H9 (cell line): Measurements from ENCODE around the gene TSC2. TPM values are rescaled to one million over a fixed set of nuclear protein-coding genes. Genes with fewer than 3 reads are reported as not detected.
"Not testable (repeated sequence)": the region's sequence is repeated elsewhere in the genome, so short reads cannot be mapped to it uniquely, and the experiment has no call there.

Experiments
- DNase-seq: peaks from one replicate; pipeline ENCODE4 v3.0.0-alpha.2; 2017
- H2AFZ ChIP-seq: one replicate; pipeline ENCODE4 v1.6.1; 2013; ENCODE audit warnings: mild to moderate bottlenecking, low read length, control low read depth, moderate library complexity
- H2AK5ac ChIP-seq: 2 replicates; pipeline ENCODE4 v1.6.1; 2013; ENCODE audit warnings: low read length, control low read depth, mixed read lengths; ENCODE audit not compliant: insufficient read length
- H2BK120ac ChIP-seq: one replicate; pipeline ENCODE4 v1.6.1; 2013; ENCODE audit warnings: low read depth, mild to moderate bottlenecking, low read length, control low read depth, inconsistent platforms; ENCODE audit not compliant: poor library complexity, severe bottlenecking
- H2BK12ac ChIP-seq: 2 replicates; pipeline ENCODE4 v1.6.1; 2013; ENCODE audit warnings: low read length, control low read depth, mixed read lengths, low read depth; ENCODE audit not compliant: insufficient read length
- H2BK15ac ChIP-seq: 2 replicates; pipeline ENCODE4 v1.6.1; 2013; ENCODE audit warnings: low read depth, low read length, control low read depth
- H2BK20ac ChIP-seq: one replicate; pipeline ENCODE4 v1.6.1; 2013; ENCODE audit warnings: low read depth, mild to moderate bottlenecking, low read length, control low read depth, inconsistent platforms; ENCODE audit not compliant: poor library complexity, severe bottlenecking
- H2BK5ac ChIP-seq: 2 replicates; pipeline ENCODE4 v1.6.1; 2013; ENCODE audit warnings: low read length, control low read depth, mixed read lengths; ENCODE audit not compliant: insufficient read length
- H3K14ac ChIP-seq: 2 replicates; pipeline ENCODE4 v1.6.1; 2013; ENCODE audit warnings: low read length, control low read depth; ENCODE audit not compliant: insufficient read depth
- H3K18ac ChIP-seq: 2 replicates; pipeline ENCODE4 v1.6.1; 2013; ENCODE audit warnings: low read depth, mild to moderate bottlenecking, mixed read lengths, low read length, control low read depth; ENCODE audit not compliant: insufficient read length
- H3K23ac ChIP-seq: 2 replicates; pipeline ENCODE4 v1.6.1; 2013; ENCODE audit warnings: low read length, control low read depth, mixed read lengths, low read depth; ENCODE audit not compliant: insufficient read length
- H3K23me2 ChIP-seq: 2 replicates; pipeline ENCODE4 v1.6.1; 2013; ENCODE audit warnings: low read depth, mild to moderate bottlenecking, mixed read lengths, low read length, control low read depth; ENCODE audit not compliant: insufficient read length, poor library complexity, severe bottlenecking
- H3K27ac ChIP-seq: 2 replicates; pipeline ENCODE4 v1.5.1; 2013; ENCODE audit warnings: low read length, control low read depth, mixed read lengths, low read depth; ENCODE audit not compliant: insufficient read length
- H3K27me3 ChIP-seq: 2 replicates; pipeline ENCODE4 v1.6.1; 2013; ENCODE audit warnings: low read length, control low read depth, inconsistent platforms; ENCODE audit not compliant: insufficient read depth
- H3K4ac ChIP-seq: 2 replicates; pipeline ENCODE4 v1.6.1; 2013; ENCODE audit warnings: low read depth, mild to moderate bottlenecking, control low read depth, inconsistent platforms, low read length, moderate library complexity
- H3K4me1 ChIP-seq: 2 replicates; pipeline ENCODE4 v1.6.1; 2013; ENCODE audit warnings: low read length, control low read depth, inconsistent platforms; ENCODE audit not compliant: insufficient read depth
- H3K4me2 ChIP-seq: 2 replicates; pipeline ENCODE4 v1.6.1; 2013; ENCODE audit warnings: low read length, control low read depth, mixed read lengths; ENCODE audit not compliant: insufficient read length, insufficient read depth
- H3K56ac ChIP-seq: 2 replicates; pipeline ENCODE4 v1.6.1; 2013; ENCODE audit warnings: low read depth, mild to moderate bottlenecking, mixed read lengths, low read length, control low read depth; ENCODE audit not compliant: insufficient read length
- H3K79me1 ChIP-seq: 2 replicates; pipeline ENCODE4 v1.6.1; 2013; ENCODE audit warnings: low read depth, mild to moderate bottlenecking, moderate library complexity, low read length, control low read depth, inconsistent platforms; ENCODE audit not compliant: insufficient read depth, poor library complexity, severe bottlenecking
- H3K79me2 ChIP-seq: 2 replicates; pipeline ENCODE4 v1.6.1; 2013; ENCODE audit warnings: low read length, control low read depth, inconsistent platforms; ENCODE audit not compliant: insufficient read depth
- H3K9ac ChIP-seq: 2 replicates; pipeline ENCODE4 v1.6.1; 2013; ENCODE audit warnings: low read length, control low read depth, mixed read lengths; ENCODE audit not compliant: insufficient read length; ENCODE audit errors: extremely low read depth
- H3K9me3 ChIP-seq: one replicate; pipeline ENCODE4 v1.6.1; 2013; ENCODE audit warnings: low read depth, low read length, inconsistent platforms; ENCODE audit not compliant: control insufficient read depth
- H3T11ph ChIP-seq: one replicate; pipeline ENCODE4 v1.6.1; 2013; ENCODE audit warnings: mild to moderate bottlenecking, low read length, control low read depth, inconsistent platforms
- H4K20me1 ChIP-seq: one replicate; pipeline ENCODE4 v1.6.1; 2013; ENCODE audit not compliant: control insufficient read depth, insufficient read length, insufficient read depth
- H4K5ac ChIP-seq: 2 replicates; pipeline ENCODE4 v1.6.1; 2013; ENCODE audit warnings: low read depth, mild to moderate bottlenecking, mixed read lengths, low read length, control low read depth; ENCODE audit not compliant: insufficient read length
- H4K8ac ChIP-seq: replicated peaks from 2 replicates; pipeline ENCODE4 v1.6.1; 2013; ENCODE audit warnings: low read length, control low read depth, mixed read lengths, low read depth; ENCODE audit not compliant: insufficient read length
- H4K91ac ChIP-seq: 2 replicates; pipeline ENCODE4 v1.6.1; 2013; ENCODE audit warnings: low read depth, mild to moderate bottlenecking, moderate library complexity, mixed read lengths, low read length, control low read depth; ENCODE audit not compliant: insufficient read length
- H3K27ac Mint-ChIP-seq, 3 experiments: 2 replicates in 2 of 3; 3 replicates in 1 of 3; pipeline ENCODE4 v1.8.0; 2020 to 2021; ENCODE audit warnings: mixed read lengths in 3 of 3, mild to moderate bottlenecking in 1 of 3, moderate library complexity in 1 of 3
- H3K27me3 Mint-ChIP-seq: 2 replicates; pipeline ENCODE4 v1.8.0; 2021; ENCODE audit warnings: low read depth, mild to moderate bottlenecking, moderate library complexity, mixed read lengths
- H3K36me3 Mint-ChIP-seq, 3 experiments: 2 replicates in 2 of 3; 3 replicates in 1 of 3; pipeline ENCODE4 v1.8.0; 2020 to 2021; ENCODE audit warnings: low read depth in 3 of 3, mixed read lengths in 3 of 3; ENCODE audit not compliant: insufficient read depth in 1 of 3
- H3K4me1 Mint-ChIP-seq, 2 experiments: 2 replicates each; pipeline ENCODE4 v1.8.0; 2020; ENCODE audit warnings: mixed read lengths in 2 of 2
- H3K4me3 Mint-ChIP-seq, 2 experiments: 2 replicates in 1 of 2; 3 replicates in 1 of 2; pipeline ENCODE4 v1.8.0; 2020 to 2021; ENCODE audit warnings: mild to moderate bottlenecking in 2 of 2, mixed read lengths in 2 of 2, moderate library complexity in 1 of 2
- H3K9me3 Mint-ChIP-seq, 2 experiments: 2 replicates in 1 of 2; 3 replicates in 1 of 2; pipeline ENCODE4 v1.8.0; 2020; ENCODE audit warnings: mild to moderate bottlenecking in 2 of 2, mixed read lengths in 2 of 2, moderate library complexity in 1 of 2
- WGBS: extraction: QIAGEN DNeasy Blood & Tissue Kit; methylation state at CpG from one replicate; pipeline ENCODE4 v1.1.7; 2013; ENCODE audit warnings: missing lambda C conversion rate, low lambda C conversion rate, mixed read lengths; ENCODE audit not compliant: insufficient read length; ENCODE audit errors: extremely low coverage; 5-methylcytosine and 5-hydroxymethylcytosine counted together
- total RNA-seq: library from RNA; stranded (reverse); gene quantifications from 2 replicates; pipeline ENCODE4 v1.2.1, GENCODE V29; 2021

The TSC2 gene
- total RNA-seq, 1 experiment from 2014 or later = 122 TPM

DNA sequence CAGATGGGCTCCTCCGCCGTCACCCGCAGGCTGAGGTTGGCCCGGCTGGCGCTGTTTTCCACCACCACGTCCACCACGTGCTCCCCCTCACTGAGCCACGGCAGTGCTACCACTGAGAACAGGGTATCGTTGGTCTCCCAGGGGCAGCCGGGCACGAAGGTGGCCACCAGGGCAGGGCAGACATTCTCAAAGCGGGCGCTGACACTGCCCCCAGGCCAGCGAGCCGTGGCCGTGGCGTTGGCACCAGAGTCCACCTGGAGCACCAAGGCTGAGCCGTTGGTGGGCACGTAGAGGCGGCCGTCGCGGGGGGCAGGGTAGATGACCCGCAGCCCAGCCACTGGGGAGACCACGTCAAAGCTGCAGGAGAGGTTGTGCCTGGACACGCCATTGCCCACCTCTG, 66.4 kb downstream of the TSC2 start:
- not testable (repeated sequence) for H3K4me3 Mint-ChIP-seq, H2BK120ac ChIP-seq, H3K79me1 ChIP-seq, H2AK5ac ChIP-seq, H2BK15ac ChIP-seq, H2AFZ ChIP-seq, H3K27me3 ChIP-seq, H3K18ac ChIP-seq, H3K9me3 Mint-ChIP-seq, H3K23ac ChIP-seq, H3K56ac ChIP-seq, H3K27ac ChIP-seq, H4K5ac ChIP-seq, H3K4me1 ChIP-seq, H3K4me2 ChIP-seq, H3K9ac ChIP-seq, H2BK20ac ChIP-seq, H3K4me1 Mint-ChIP-seq, H3K27ac Mint-ChIP-seq, H4K20me1 ChIP-seq, H4K8ac ChIP-seq, H3T11ph ChIP-seq, DNase-seq, H2BK5ac ChIP-seq, H3K79me2 ChIP-seq, H4K91ac ChIP-seq, H3K27me3 Mint-ChIP-seq, H3K4ac ChIP-seq, H3K14ac ChIP-seq, H2BK12ac ChIP-seq, H3K9me3 ChIP-seq, H3K23me2 ChIP-seq
- peaks cover 0 to 18% (median 11%) of the 10 kb centered on the region in 3 experiments; a peak in 5 of 7 replicates for H3K36me3 Mint-ChIP-seq
- no CpG with 5 or more reads among the region's 26 CpGs for WGBS

DNA sequence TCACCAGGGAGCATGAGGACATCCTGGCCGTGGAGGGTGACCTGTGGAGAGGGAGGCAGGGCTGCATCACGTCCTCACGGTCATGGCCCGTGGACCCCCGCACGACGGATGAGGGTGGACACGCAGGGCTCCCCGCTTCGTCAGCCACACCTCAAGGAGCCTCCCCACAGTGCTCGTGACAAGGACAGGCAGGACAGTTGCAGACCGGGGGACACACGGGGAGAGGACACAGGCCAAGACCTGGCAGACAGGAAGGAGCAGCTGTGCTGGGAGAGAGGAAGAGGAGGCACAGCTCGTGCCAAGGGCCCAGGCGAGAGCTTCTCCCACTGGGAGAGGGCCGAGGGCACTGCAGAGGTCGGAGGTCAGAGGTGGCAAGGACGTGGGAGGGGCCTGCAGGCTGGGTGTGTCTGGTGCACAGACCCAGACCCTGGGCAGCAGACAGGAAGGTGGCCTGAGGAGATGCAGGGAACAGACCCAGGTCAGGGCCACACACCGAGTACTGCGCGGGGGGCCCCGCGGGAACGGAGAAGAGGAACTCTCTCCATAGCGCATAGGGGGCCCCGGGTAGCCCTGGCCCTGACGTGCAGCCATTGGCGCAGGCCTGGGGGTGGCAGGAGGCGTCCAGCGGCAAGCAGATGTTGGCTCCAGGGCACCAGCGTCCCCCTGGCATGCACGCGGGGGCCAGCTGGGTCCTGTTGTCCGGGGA, 67.3 kb downstream of the TSC2 start:
- not testable (repeated sequence) for H2BK5ac ChIP-seq, H4K5ac ChIP-seq, H3K4me3 Mint-ChIP-seq, DNase-seq, H3K56ac ChIP-seq, H3K18ac ChIP-seq, H3K23me2 ChIP-seq, H3K4me2 ChIP-seq, H2AFZ ChIP-seq, H3T11ph ChIP-seq, H2AK5ac ChIP-seq, H3K9ac ChIP-seq, H3K9me3 ChIP-seq, H3K23ac ChIP-seq, H3K79me1 ChIP-seq, H2BK120ac ChIP-seq, H2BK15ac ChIP-seq, H4K91ac ChIP-seq, H3K4ac ChIP-seq, H2BK20ac ChIP-seq, H3K27me3 Mint-ChIP-seq, H3K79me2 ChIP-seq, H3K14ac ChIP-seq, H4K8ac ChIP-seq, H3K9me3 Mint-ChIP-seq, H3K4me1 Mint-ChIP-seq, H2BK12ac ChIP-seq, H4K20me1 ChIP-seq, H3K27ac ChIP-seq, H3K27me3 ChIP-seq, H3K4me1 ChIP-seq
- WGBS = no CpG with 5 or more reads among the region's 34 CpGs
- Mint-ChIP-seq H3K27ac (peak overlapping the region in 1 of 3 experiments; percentile 81; a peak in 3 of 7 replicates), H3K36me3 (peaks cover 0 to 16% (median 11%) of the 10 kb centered on the region in 3 experiments; a peak in 5 of 7 replicates)
